Coronary artery (tissue), 2 donors: Measurements from ENCODE around the gene ZNF783.
A peak's percentile ranks its signal among the peaks of the same experiment; 100 is the strongest.
"Not testable (repeated sequence)": the region's sequence is repeated elsewhere in the genome, so short reads cannot be mapped to it uniquely, and the experiment has no call there.

Experiments used
- DNase-seq: peaks from one replicate; pipeline ENCODE4 v3.0.0-alpha.2; 2017; ENCODE audit warnings: low spot score
- H3K27ac ChIP-seq, 2 donors: fragments of 200-600 bp; sonication (generic); one replicate each; pipeline ENCODE4 v1.5.1; 2016 to 2019
- H3K4me3 ChIP-seq: fragments of 200-600 bp; sonication (generic); 2 replicates; pipeline ENCODE4 v1.5.1; 2016; ENCODE audit warnings: mild to moderate bottlenecking, moderate library complexity
- TF ChIP-seq, protein P1 (sequence below): fragments of 200-600 bp; sonication (generic); IDR thresholded peaks from one replicate; pipeline ENCODE4 v1.5.1; 2019; ENCODE audit warnings: antibody characterized with exemption

ZNF783 gene

DNA sequence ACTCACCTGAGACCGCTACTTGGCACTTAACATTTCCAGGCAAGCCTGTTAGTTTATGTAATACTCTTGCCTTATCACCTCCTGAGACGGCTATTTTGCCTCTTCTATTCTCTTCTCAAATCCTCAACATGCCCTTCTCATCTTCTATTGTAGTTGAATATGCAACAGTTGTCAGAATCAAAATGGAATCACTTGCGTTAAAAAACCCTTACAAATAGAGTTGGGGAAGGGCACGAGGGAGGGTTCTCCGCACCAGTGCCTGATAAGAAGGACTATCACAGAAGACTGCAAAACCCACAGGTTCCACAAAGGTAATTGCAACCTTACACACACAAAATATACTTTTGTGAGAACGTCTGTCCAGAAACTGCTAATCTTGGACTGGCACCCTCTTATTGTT lies 57.4 kb downstream of the ZNF783 start:
- DNase-seq: no peak
- H3K27ac ChIP-seq: no peak overlapping the region
- TF ChIP-seq, protein P1, sequence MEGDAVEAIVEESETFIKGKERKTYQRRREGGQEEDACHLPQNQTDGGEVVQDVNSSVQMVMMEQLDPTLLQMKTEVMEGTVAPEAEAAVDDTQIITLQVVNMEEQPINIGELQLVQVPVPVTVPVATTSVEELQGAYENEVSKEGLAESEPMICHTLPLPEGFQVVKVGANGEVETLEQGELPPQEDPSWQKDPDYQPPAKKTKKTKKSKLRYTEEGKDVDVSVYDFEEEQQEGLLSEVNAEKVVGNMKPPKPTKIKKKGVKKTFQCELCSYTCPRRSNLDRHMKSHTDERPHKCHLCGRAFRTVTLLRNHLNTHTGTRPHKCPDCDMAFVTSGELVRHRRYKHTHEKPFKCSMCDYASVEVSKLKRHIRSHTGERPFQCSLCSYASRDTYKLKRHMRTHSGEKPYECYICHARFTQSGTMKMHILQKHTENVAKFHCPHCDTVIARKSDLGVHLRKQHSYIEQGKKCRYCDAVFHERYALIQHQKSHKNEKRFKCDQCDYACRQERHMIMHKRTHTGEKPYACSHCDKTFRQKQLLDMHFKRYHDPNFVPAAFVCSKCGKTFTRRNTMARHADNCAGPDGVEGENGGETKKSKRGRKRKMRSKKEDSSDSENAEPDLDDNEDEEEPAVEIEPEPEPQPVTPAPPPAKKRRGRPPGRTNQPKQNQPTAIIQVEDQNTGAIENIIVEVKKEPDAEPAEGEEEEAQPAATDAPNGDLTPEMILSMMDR: no peak
- H3K4me3 ChIP-seq: no peak overlapping the region

- no peak for DNase-seq
- Histone ChIP-seq H3K4me3 (no peak overlapping the region), H3K27ac (no peak overlapping the region)
- TF ChIP-seq, protein P1: no peak
Observed at GRCh38 chr7:149320313-149321124, 58.5 kb downstream of the ZNF783 start.

GRCh38 chr7:149321125-149321905 lies 59.3 kb downstream of the ZNF783 start:
- not testable (repeated sequence) for H3K27ac ChIP-seq, DNase-seq
- peak overlapping the region; percentile 68 for H3K4me3 ChIP-seq

DNA sequence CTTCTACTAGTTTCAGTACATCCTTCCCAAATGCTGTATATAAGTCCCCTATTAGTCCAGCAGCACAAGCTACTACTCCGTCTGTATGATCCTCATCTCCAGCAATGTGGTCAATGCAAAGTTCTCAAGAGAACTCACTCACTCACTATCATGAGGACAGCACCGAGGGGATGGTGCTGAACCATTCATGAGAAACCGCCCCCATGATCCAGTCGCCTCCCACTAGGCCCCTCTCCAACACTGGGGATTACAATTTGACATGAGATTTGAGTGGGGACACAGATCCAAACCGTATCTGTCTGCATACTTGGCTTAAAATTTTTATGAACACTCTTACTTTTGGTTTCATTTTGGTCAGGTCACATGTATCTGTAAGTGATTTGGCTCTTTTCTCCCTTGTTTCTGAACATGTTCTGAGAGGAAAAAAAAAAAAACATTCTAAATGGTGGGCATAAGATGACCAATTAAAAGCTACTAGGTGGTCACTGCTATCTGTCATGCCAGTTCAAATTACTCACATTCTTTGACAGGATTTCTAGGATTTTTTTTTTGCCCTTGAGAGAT lies 60.1 kb downstream of the ZNF783 start:
- TF ChIP-seq, protein P1: no peak
- DNase-seq: no peak
- H3K4me3 ChIP-seq: peak overlapping the region; percentile 68
- no peak overlapping the region for H3K27ac ChIP-seq

- Histone ChIP-seq H3K27ac (no peak overlapping the region), H3K4me3 (peak overlapping the region; percentile 68)
- TF ChIP-seq, protein P1: no peak
- no peak for DNase-seq
Observed at GRCh38 chr7:149322737-149323136, 60.7 kb downstream of the ZNF783 start.

DNA sequence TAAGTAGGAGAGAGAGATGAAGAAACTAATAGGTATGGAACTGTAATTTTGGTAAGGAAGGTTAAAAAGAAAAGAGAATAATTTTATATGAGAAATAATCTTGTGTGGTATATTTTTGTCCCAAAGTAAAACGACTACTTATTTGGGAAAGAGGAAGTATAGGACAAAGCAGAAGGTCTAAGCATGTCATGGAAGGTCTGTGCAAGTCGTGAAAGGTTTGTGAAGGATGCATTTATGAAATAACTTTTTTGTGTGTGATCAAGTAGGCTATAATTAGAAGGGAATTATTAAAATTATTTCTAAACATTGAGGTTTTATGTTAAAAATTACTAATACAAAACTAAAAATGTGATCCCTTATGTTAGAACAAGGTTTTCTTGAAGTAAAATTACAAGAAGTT lies 63.3 kb downstream of the ZNF783 start:
- TF ChIP-seq, protein P1: no peak
- Histone ChIP-seq H3K27ac (no peak overlapping the region), H3K4me3 (no peak overlapping the region)
- DNase-seq: no peak

GRCh38 chr7:149329265-149329664 lies 67.3 kb downstream of the ZNF783 start:
- DNase-seq: no peak

More at GRCh38 chr7:149329265-149329664, 67.3 kb downstream of the ZNF783 start:
- Histone ChIP-seq H3K4me3 (no peak overlapping the region), H3K27ac (no peak overlapping the region)
- TF ChIP-seq, protein P1: no peak
